H9 (cell line): ENCODE measurements around the gene GALNT16. TPM values are rescaled to one million over a fixed set of nuclear protein-coding genes. Genes with fewer than 3 reads are reported as not detected.

Experiments used
- DNase-seq: peaks from one replicate; pipeline ENCODE4 v3.0.0-alpha.2; 2017
- H2AFZ ChIP-seq: one replicate; pipeline ENCODE4 v1.6.1; 2013; ENCODE audit warnings: mild to moderate bottlenecking, low read length, control low read depth, moderate library complexity
- H2AK5ac ChIP-seq: 2 replicates; pipeline ENCODE4 v1.6.1; 2013; ENCODE audit warnings: low read length, control low read depth, mixed read lengths; ENCODE audit not compliant: insufficient read length
- H2BK120ac ChIP-seq: one replicate; pipeline ENCODE4 v1.6.1; 2013; ENCODE audit warnings: low read depth, mild to moderate bottlenecking, low read length, control low read depth, inconsistent platforms; ENCODE audit not compliant: poor library complexity, severe bottlenecking
- H2BK12ac ChIP-seq: 2 replicates; pipeline ENCODE4 v1.6.1; 2013; ENCODE audit warnings: low read length, control low read depth, mixed read lengths, low read depth; ENCODE audit not compliant: insufficient read length
- H2BK15ac ChIP-seq: 2 replicates; pipeline ENCODE4 v1.6.1; 2013; ENCODE audit warnings: low read depth, low read length, control low read depth
- H2BK20ac ChIP-seq: one replicate; pipeline ENCODE4 v1.6.1; 2013; ENCODE audit warnings: low read depth, mild to moderate bottlenecking, low read length, control low read depth, inconsistent platforms; ENCODE audit not compliant: poor library complexity, severe bottlenecking
- H2BK5ac ChIP-seq: 2 replicates; pipeline ENCODE4 v1.6.1; 2013; ENCODE audit warnings: low read length, control low read depth, mixed read lengths; ENCODE audit not compliant: insufficient read length
- H3K14ac ChIP-seq: 2 replicates; pipeline ENCODE4 v1.6.1; 2013; ENCODE audit warnings: low read length, control low read depth; ENCODE audit not compliant: insufficient read depth
- H3K18ac ChIP-seq: 2 replicates; pipeline ENCODE4 v1.6.1; 2013; ENCODE audit warnings: low read depth, mild to moderate bottlenecking, mixed read lengths, low read length, control low read depth; ENCODE audit not compliant: insufficient read length
- H3K23ac ChIP-seq: 2 replicates; pipeline ENCODE4 v1.6.1; 2013; ENCODE audit warnings: low read length, control low read depth, mixed read lengths, low read depth; ENCODE audit not compliant: insufficient read length
- H3K23me2 ChIP-seq: 2 replicates; pipeline ENCODE4 v1.6.1; 2013; ENCODE audit warnings: low read depth, mild to moderate bottlenecking, mixed read lengths, low read length, control low read depth; ENCODE audit not compliant: insufficient read length, poor library complexity, severe bottlenecking
- H3K27ac ChIP-seq: 2 replicates; pipeline ENCODE4 v1.5.1; 2013; ENCODE audit warnings: low read length, control low read depth, mixed read lengths, low read depth; ENCODE audit not compliant: insufficient read length
- H3K27me3 ChIP-seq: 2 replicates; pipeline ENCODE4 v1.6.1; 2013; ENCODE audit warnings: low read length, control low read depth, inconsistent platforms; ENCODE audit not compliant: insufficient read depth
- H3K4ac ChIP-seq: 2 replicates; pipeline ENCODE4 v1.6.1; 2013; ENCODE audit warnings: low read depth, mild to moderate bottlenecking, control low read depth, inconsistent platforms, low read length, moderate library complexity
- H3K4me1 ChIP-seq: 2 replicates; pipeline ENCODE4 v1.6.1; 2013; ENCODE audit warnings: low read length, control low read depth, inconsistent platforms; ENCODE audit not compliant: insufficient read depth
- H3K4me2 ChIP-seq: 2 replicates; pipeline ENCODE4 v1.6.1; 2013; ENCODE audit warnings: low read length, control low read depth, mixed read lengths; ENCODE audit not compliant: insufficient read length, insufficient read depth
- H3K56ac ChIP-seq: 2 replicates; pipeline ENCODE4 v1.6.1; 2013; ENCODE audit warnings: low read depth, mild to moderate bottlenecking, mixed read lengths, low read length, control low read depth; ENCODE audit not compliant: insufficient read length
- H3K79me1 ChIP-seq: 2 replicates; pipeline ENCODE4 v1.6.1; 2013; ENCODE audit warnings: low read depth, mild to moderate bottlenecking, moderate library complexity, low read length, control low read depth, inconsistent platforms; ENCODE audit not compliant: insufficient read depth, poor library complexity, severe bottlenecking
- H3K79me2 ChIP-seq: 2 replicates; pipeline ENCODE4 v1.6.1; 2013; ENCODE audit warnings: low read length, control low read depth, inconsistent platforms; ENCODE audit not compliant: insufficient read depth
- H3K9ac ChIP-seq: 2 replicates; pipeline ENCODE4 v1.6.1; 2013; ENCODE audit warnings: low read length, control low read depth, mixed read lengths; ENCODE audit not compliant: insufficient read length; ENCODE audit errors: extremely low read depth
- H3K9me3 ChIP-seq: one replicate; pipeline ENCODE4 v1.6.1; 2013; ENCODE audit warnings: low read depth, low read length, inconsistent platforms; ENCODE audit not compliant: control insufficient read depth
- H3T11ph ChIP-seq: one replicate; pipeline ENCODE4 v1.6.1; 2013; ENCODE audit warnings: mild to moderate bottlenecking, low read length, control low read depth, inconsistent platforms
- H4K20me1 ChIP-seq: one replicate; pipeline ENCODE4 v1.6.1; 2013; ENCODE audit not compliant: control insufficient read depth, insufficient read length, insufficient read depth
- H4K5ac ChIP-seq: 2 replicates; pipeline ENCODE4 v1.6.1; 2013; ENCODE audit warnings: low read depth, mild to moderate bottlenecking, mixed read lengths, low read length, control low read depth; ENCODE audit not compliant: insufficient read length
- H4K8ac ChIP-seq: replicated peaks from 2 replicates; pipeline ENCODE4 v1.6.1; 2013; ENCODE audit warnings: low read length, control low read depth, mixed read lengths, low read depth; ENCODE audit not compliant: insufficient read length
- H4K91ac ChIP-seq: 2 replicates; pipeline ENCODE4 v1.6.1; 2013; ENCODE audit warnings: low read depth, mild to moderate bottlenecking, moderate library complexity, mixed read lengths, low read length, control low read depth; ENCODE audit not compliant: insufficient read length
- H3K27ac Mint-ChIP-seq, 3 experiments: 2 replicates in 2 of 3; 3 replicates in 1 of 3; pipeline ENCODE4 v1.8.0; 2020 to 2021; ENCODE audit warnings: mixed read lengths in 3 of 3, mild to moderate bottlenecking in 1 of 3, moderate library complexity in 1 of 3
- H3K27me3 Mint-ChIP-seq: 2 replicates; pipeline ENCODE4 v1.8.0; 2021; ENCODE audit warnings: low read depth, mild to moderate bottlenecking, moderate library complexity, mixed read lengths
- H3K36me3 Mint-ChIP-seq, 3 experiments: 2 replicates in 2 of 3; 3 replicates in 1 of 3; pipeline ENCODE4 v1.8.0; 2020 to 2021; ENCODE audit warnings: low read depth in 3 of 3, mixed read lengths in 3 of 3; ENCODE audit not compliant: insufficient read depth in 1 of 3
- H3K4me1 Mint-ChIP-seq, 2 experiments: 2 replicates each; pipeline ENCODE4 v1.8.0; 2020; ENCODE audit warnings: mixed read lengths in 2 of 2
- H3K4me3 Mint-ChIP-seq, 2 experiments: 2 replicates in 1 of 2; 3 replicates in 1 of 2; pipeline ENCODE4 v1.8.0; 2020 to 2021; ENCODE audit warnings: mild to moderate bottlenecking in 2 of 2, mixed read lengths in 2 of 2, moderate library complexity in 1 of 2
- H3K9me3 Mint-ChIP-seq, 2 experiments: 2 replicates in 1 of 2; 3 replicates in 1 of 2; pipeline ENCODE4 v1.8.0; 2020; ENCODE audit warnings: mild to moderate bottlenecking in 2 of 2, mixed read lengths in 2 of 2, moderate library complexity in 1 of 2
- WGBS: extraction: QIAGEN DNeasy Blood & Tissue Kit; methylation state at CpG from one replicate; pipeline ENCODE4 v1.1.7; 2013; ENCODE audit warnings: missing lambda C conversion rate, low lambda C conversion rate, mixed read lengths; ENCODE audit not compliant: insufficient read length; ENCODE audit errors: extremely low coverage; 5-methylcytosine and 5-hydroxymethylcytosine counted together
- total RNA-seq: library from RNA; stranded (reverse); gene quantifications from 2 replicates; pipeline ENCODE4 v1.2.1, GENCODE V29; 2021
- TF ChIP-seq, protein P1 (sequence below): fragments of 200-600 bp; sonication (generic); conservative IDR thresholded peaks from 3 replicates; pipeline ENCODE4 v1.8.0; 2021; ENCODE audit warnings: antibody characterized with exemption, mild to moderate bottlenecking

GALNT16 gene
- total RNA-seq, 1 experiment from 2014 or later: 2.3 TPM

DNA sequence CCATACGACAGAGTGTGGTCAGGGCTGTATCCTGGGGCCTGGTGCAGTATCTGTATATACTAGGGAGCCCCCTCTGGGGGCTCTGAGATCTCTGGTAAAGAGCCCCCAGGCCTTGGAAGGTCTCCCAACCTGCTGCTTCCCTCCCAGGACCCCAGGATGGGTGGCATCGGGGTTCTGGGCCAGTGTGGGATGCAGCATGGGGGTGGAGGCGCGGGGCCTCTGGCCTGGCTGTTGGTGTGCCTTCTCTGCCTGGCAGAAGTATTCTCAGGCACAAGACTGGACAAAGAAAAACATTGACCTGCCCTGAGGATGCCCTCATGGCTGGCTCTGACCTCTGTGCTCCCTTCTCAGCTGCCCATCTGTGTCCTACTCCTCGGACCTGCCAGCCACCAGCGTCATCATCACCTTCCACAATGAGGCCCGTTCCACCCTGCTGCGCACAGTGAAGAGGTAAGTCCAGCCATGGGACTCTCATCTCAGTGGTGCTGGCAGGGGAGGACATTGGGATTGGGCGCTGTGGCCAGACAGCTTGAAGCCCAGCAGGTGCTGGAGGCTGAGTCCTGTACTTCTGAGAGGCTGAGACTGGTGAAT is 64.5 kb downstream of the GALNT16 start:
- no peak overlapping the region for H3K4me2 ChIP-seq
- H2BK15ac ChIP-seq: no peak overlapping the region
- no peak overlapping the region for H2AFZ ChIP-seq
- H2AK5ac ChIP-seq: no peak overlapping the region
- H3K4ac ChIP-seq: no peak overlapping the region
- no peak overlapping the region for H3K9ac ChIP-seq
- H3K18ac ChIP-seq: no peak overlapping the region
- WGBS: no CpG with 5 or more reads among the region's 9 CpGs
- H4K20me1 ChIP-seq: no peaks in the 10 kb centered on the region
- H4K8ac ChIP-seq: no peak overlapping the region
- no peak overlapping the region for H3K56ac ChIP-seq
- H3K79me1 ChIP-seq: no peaks in the 10 kb centered on the region
- no peak overlapping the region for H2BK120ac ChIP-seq
- no peak overlapping the region for H3K27ac Mint-ChIP-seq
- H2BK12ac ChIP-seq: no peak overlapping the region
- H3K27me3 ChIP-seq: no peaks in the 10 kb centered on the region
- H3K4me1 Mint-ChIP-seq: peaks cover 8 to 15% of the 10 kb centered on the region in 2 experiments
- H3K27me3 Mint-ChIP-seq: no peaks in the 10 kb centered on the region
- H4K5ac ChIP-seq: no peak overlapping the region
- DNase-seq: no peak
- H3T11ph ChIP-seq: no peak overlapping the region
- no peaks in the 10 kb centered on the region for H3K79me2 ChIP-seq
- no peak overlapping the region for H3K23ac ChIP-seq
- no peaks in the 10 kb centered on the region for H3K9me3 Mint-ChIP-seq
- H2BK5ac ChIP-seq: no peak overlapping the region
- H3K9me3 ChIP-seq: no peaks in the 10 kb centered on the region
- H3K4me1 ChIP-seq: peaks cover 4% of the 10 kb centered on the region; the same call in 1 of the 2 replicates
- TF ChIP-seq, protein P1, sequence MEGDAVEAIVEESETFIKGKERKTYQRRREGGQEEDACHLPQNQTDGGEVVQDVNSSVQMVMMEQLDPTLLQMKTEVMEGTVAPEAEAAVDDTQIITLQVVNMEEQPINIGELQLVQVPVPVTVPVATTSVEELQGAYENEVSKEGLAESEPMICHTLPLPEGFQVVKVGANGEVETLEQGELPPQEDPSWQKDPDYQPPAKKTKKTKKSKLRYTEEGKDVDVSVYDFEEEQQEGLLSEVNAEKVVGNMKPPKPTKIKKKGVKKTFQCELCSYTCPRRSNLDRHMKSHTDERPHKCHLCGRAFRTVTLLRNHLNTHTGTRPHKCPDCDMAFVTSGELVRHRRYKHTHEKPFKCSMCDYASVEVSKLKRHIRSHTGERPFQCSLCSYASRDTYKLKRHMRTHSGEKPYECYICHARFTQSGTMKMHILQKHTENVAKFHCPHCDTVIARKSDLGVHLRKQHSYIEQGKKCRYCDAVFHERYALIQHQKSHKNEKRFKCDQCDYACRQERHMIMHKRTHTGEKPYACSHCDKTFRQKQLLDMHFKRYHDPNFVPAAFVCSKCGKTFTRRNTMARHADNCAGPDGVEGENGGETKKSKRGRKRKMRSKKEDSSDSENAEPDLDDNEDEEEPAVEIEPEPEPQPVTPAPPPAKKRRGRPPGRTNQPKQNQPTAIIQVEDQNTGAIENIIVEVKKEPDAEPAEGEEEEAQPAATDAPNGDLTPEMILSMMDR: no peak
- no peak overlapping the region for H3K14ac ChIP-seq
- H3K4me3 Mint-ChIP-seq: no peak overlapping the region
- H4K91ac ChIP-seq: no peak overlapping the region
- no peaks in the 10 kb centered on the region; a peak in 2 of 7 replicates for H3K36me3 Mint-ChIP-seq
- no peak overlapping the region for H2BK20ac ChIP-seq
- no peaks in the 10 kb centered on the region for H3K23me2 ChIP-seq
- H3K27ac ChIP-seq: no peak overlapping the region
